Muscle layer of duodenum (tissue), 2 donors: Measurements from ENCODE around the gene APOA4.

ENCODE experiments used
- H3K27ac ChIP-seq: one replicate; pipeline ENCODE4 v1.7.0; 2013; ENCODE audit warnings: mild to moderate bottlenecking, low read length
- H3K27me3 ChIP-seq: one replicate; pipeline ENCODE4 v1.7.0; 2013; ENCODE audit warnings: low read depth, mild to moderate bottlenecking, control low read depth, low read length
- H3K36me3 ChIP-seq, 2 donors: one replicate each; pipeline ENCODE4 v1.7.0; 2013; ENCODE audit warnings: low read length in 2 of 2, control low read depth in 1 of 2, mild to moderate bottlenecking in 1 of 2; ENCODE audit not compliant: insufficient read depth in 2 of 2, control insufficient read depth in 1 of 2
- H3K4me1 ChIP-seq, 2 donors: one replicate each; pipeline ENCODE4 v1.7.0; 2013; ENCODE audit warnings: low read length in 2 of 2, mild to moderate bottlenecking in 2 of 2, control low read depth in 1 of 2, moderate library complexity in 1 of 2; ENCODE audit not compliant: insufficient read depth in 2 of 2, control insufficient read depth in 1 of 2
- H3K4me3 ChIP-seq, 2 donors: one replicate each; pipeline ENCODE4 v1.7.0; 2013; ENCODE audit warnings: low read length in 2 of 2, low read depth in 1 of 2, mild to moderate bottlenecking in 1 of 2
- H3K9me3 ChIP-seq, 2 donors: one replicate each; pipeline ENCODE4 v1.7.0; 2013; ENCODE audit warnings: low read length in 2 of 2, control low read depth in 1 of 2, mild to moderate bottlenecking in 1 of 2; ENCODE audit not compliant: control insufficient read depth in 1 of 2
- donor health status: healthy.

Gene APOA4

GRCh38 chr11:116823031-116823843, at the start of gene APOA4:
Gene APOA4 (minus strand): TSS chr11:116823304. CDS start chr11:116823191, 113 bp downstream.
- Histone ChIP-seq H3K36me3 (no peaks in the 10 kb centered on the region), H3K4me3 (no peak within 1 kb of the TSS), H3K4me1 (no peaks in the 10 kb centered on the region), H3K9me3 (no peaks in the 10 kb centered on the region), H3K27ac (no peak within 1 kb of the TSS), H3K27me3 (no peaks in the 10 kb centered on the region)

GRCh38 chr11:116871248-116871647, 48.1 kb upstream of the APOA4 start:
- Histone ChIP-seq H3K36me3 (peaks cover 67 to 84% of the 10 kb centered on the region in 2 donors), H3K4me3 (no peak overlapping the region), H3K27me3 (no peaks in the 10 kb centered on the region), H3K27ac (no peak overlapping the region), H3K9me3 (no peaks in the 10 kb centered on the region), H3K4me1 (no peaks in the 10 kb centered on the region)

- Histone ChIP-seq H3K36me3 (peaks cover 65 to 83% of the 10 kb centered on the region in 2 donors), H3K27ac (no peak overlapping the region), H3K4me3 (no peak overlapping the region), H3K9me3 (no peaks in the 10 kb centered on the region), H3K4me1 (no peaks in the 10 kb centered on the region), H3K27me3 (no peaks in the 10 kb centered on the region)
Observed at GRCh38 chr11:116870054-116870453, 47.0 kb upstream of the APOA4 start.

GRCh38 chr11:116869610-116870009, 46.5 kb upstream of the APOA4 start:
- Histone ChIP-seq H3K4me3 (no peak overlapping the region), H3K27ac (no peak overlapping the region), H3K9me3 (no peaks in the 10 kb centered on the region), H3K4me1 (no peaks in the 10 kb centered on the region), H3K27me3 (no peaks in the 10 kb centered on the region), H3K36me3 (peaks cover 67 to 82% of the 10 kb centered on the region in 2 donors)

- Histone ChIP-seq H3K4me1 (no peaks in the 10 kb centered on the region), H3K9me3 (no peaks in the 10 kb centered on the region), H3K27me3 (no peaks in the 10 kb centered on the region), H3K4me3 (no peak overlapping the region), H3K27ac (no peak overlapping the region), H3K36me3 (peaks cover 74 to 82% of the 10 kb centered on the region in 2 donors)
Observed at GRCh38 chr11:116868066-116868465, 45.0 kb upstream of the APOA4 start.

GRCh38 chr11:116867619-116868018, 44.5 kb upstream of the APOA4 start:
- no peaks in the 10 kb centered on the region for H3K27me3 ChIP-seq
- H3K9me3 ChIP-seq = no peaks in the 10 kb centered on the region
- no peak overlapping the region for H3K4me3 ChIP-seq
- no peak overlapping the region for H3K27ac ChIP-seq
- H3K36me3 ChIP-seq = peaks cover 70 to 81% of the 10 kb centered on the region in 2 donors
- no peaks in the 10 kb centered on the region for H3K4me1 ChIP-seq

- Histone ChIP-seq H3K27ac (no peak overlapping the region), H3K36me3 (peaks cover 69 to 81% of the 10 kb centered on the region in 2 donors), H3K9me3 (no peaks in the 10 kb centered on the region), H3K4me1 (no peaks in the 10 kb centered on the region), H3K27me3 (no peaks in the 10 kb centered on the region), H3K4me3 (no peak overlapping the region)
Observed at GRCh38 chr11:116866804-116867455, 43.8 kb upstream of the APOA4 start.

GRCh38 chr11:116865696-116866095, 42.6 kb upstream of the APOA4 start:
- peaks cover 76 to 87% of the 10 kb centered on the region in 2 donors for H3K36me3 ChIP-seq
- no peaks in the 10 kb centered on the region for H3K27me3 ChIP-seq
- H3K27ac ChIP-seq = no peak overlapping the region
- no peaks in the 10 kb centered on the region for H3K4me1 ChIP-seq
- no peaks in the 10 kb centered on the region for H3K9me3 ChIP-seq
- H3K4me3 ChIP-seq = no peak overlapping the region

- Histone ChIP-seq H3K9me3 (no peaks in the 10 kb centered on the region), H3K4me1 (no peaks in the 10 kb centered on the region), H3K27me3 (no peaks in the 10 kb centered on the region), H3K4me3 (no peak overlapping the region), H3K36me3 (peaks cover 72 to 90% of the 10 kb centered on the region in 2 donors), H3K27ac (no peak overlapping the region)
Observed at GRCh38 chr11:116864531-116864930, 41.4 kb upstream of the APOA4 start.

- H3K9me3 ChIP-seq = no peaks in the 10 kb centered on the region
- H3K4me1 ChIP-seq = no peaks in the 10 kb centered on the region
- no peak overlapping the region for H3K4me3 ChIP-seq
- H3K36me3 ChIP-seq = peaks cover 79 to 92% of the 10 kb centered on the region in 2 donors
- H3K27me3 ChIP-seq = no peaks in the 10 kb centered on the region
- no peak overlapping the region for H3K27ac ChIP-seq
Observed at GRCh38 chr11:116862951-116863350, 39.8 kb upstream of the APOA4 start.

- H3K4me1 ChIP-seq = no peaks in the 10 kb centered on the region
- no peaks in the 10 kb centered on the region for H3K27me3 ChIP-seq
Observed at GRCh38 chr11:116862185-116862584, 39.1 kb upstream of the APOA4 start.

More at GRCh38 chr11:116862185-116862584, 39.1 kb upstream of the APOA4 start:
- Histone ChIP-seq H3K9me3 (no peaks in the 10 kb centered on the region), H3K36me3 (peaks cover 76 to 92% of the 10 kb centered on the region in 2 donors), H3K4me3 (no peak overlapping the region), H3K27ac (no peak overlapping the region)
